GM12891 (cell line): ENCODE measurements around the gene ABI1.

Experiments used
- POLR2A ChIP-seq: IDR thresholded peaks from 2 replicates; pipeline ENCODE4 v1.6.1; 2011; ENCODE audit warnings: low read depth, low read length, control low read depth
- POLR2AphosphoS5 ChIP-seq: IDR thresholded peaks from 2 replicates; pipeline ENCODE4 v1.6.1; 2011; ENCODE audit warnings: low read depth, low read length, control low read depth
- TAF1 ChIP-seq: IDR thresholded peaks from 2 replicates; pipeline ENCODE4 v1.6.1; 2011; ENCODE audit warnings: low read depth, low read length, control low read depth

GRCh38 chr10:26798298-26798697, 62.5 kb downstream of the ABI1 start:
- TF ChIP-seq POLR2AphosphoS5 (no peak), POLR2A (no peak), TAF1 (no peak)
